HCT116 (cell line): ENCODE measurements around the gene NCF4. TPM values are rescaled to one million over a fixed set of nuclear protein-coding genes. Genes with fewer than 3 reads are reported as not detected.

Experiments used
- ATAC-seq: fragments of 200-7000 bp; cut with Tn5 transposase; 2 replicates; pipeline ENCODE4 v1.9.1; 2020; ENCODE audit warnings: mild to moderate bottlenecking, moderate library complexity
- BruUV-seq: library from RNA; stranded (reverse); fragments of 400-500 nt; replicated peaks from 2 replicates; lab custom pipeline; 2021; lab: Mats Ljungman, UMichigan
- CTCF ChIA-PET: fragments of 300-600 bp; sonication (Branson Sonifier 250); formaldehyde crosslinking; loops from one replicate; lab custom pipeline; 2021; ENCODE audit warnings: antibody characterized with exemption; lab: Charles Lee
- POLR2A ChIA-PET: fragments of 300-600, 350-600 bp; sonication (Branson Sonifier 250); formaldehyde crosslinking; loops from one replicate; lab custom pipeline; 2021; ENCODE audit warnings: antibody characterized with exemption; lab: Charles Lee
- RAD21 ChIA-PET, 2 experiments: fragments of 300-600 bp; sonication (Branson Sonifier 250); formaldehyde crosslinking; loops; one replicate each; lab custom pipeline; 2023; ENCODE audit warnings: low total read pairs in 2 of 2; ENCODE audit not compliant: uncharacterized antibody in 2 of 2, unreplicated experiment in 2 of 2, low non-redundant PET in 1 of 2; lab: Charles Lee
- DNase-seq: peaks from one replicate; pipeline ENCODE4 v3.0.0-alpha.2; 2010; ENCODE audit warnings: low read depth, low spot score
- H2AFZ ChIP-seq: fragments of 200-600 bp; shearing (Covaris generic), sonication (generic); 2 replicates; pipeline ENCODE4 v1.6.1; 2017; ENCODE audit warnings: low read depth, mixed run types, mixed read lengths, antibody characterized with exemption, low read length; ENCODE audit not compliant: poor library complexity, severe bottlenecking
- H3K27ac ChIP-seq: 2 replicates; pipeline ENCODE4 v1.5.1; 2012; ENCODE audit warnings: low read depth, low read length
- H3K27me3 ChIP-seq: fragments of 200-600 bp; sonication (generic); 2 replicates; pipeline ENCODE4 v1.6.1; 2016; ENCODE audit warnings: mixed run types, low read length, mixed read lengths; ENCODE audit not compliant: insufficient read depth
- H3K36me3 ChIP-seq, 2 experiments: fragments of 200-500 bp in 1 of 2; fragments of 200-600 bp in 1 of 2; sonication (Bioruptor generic) in 1 of 2; sonication (generic) in 1 of 2; 2 replicates each; pipeline versions ENCODE4 v1.5.1 to v1.6.1; 2014 to 2016; ENCODE audit warnings: low read length in 2 of 2, inconsistent platforms in 1 of 2, mixed read lengths in 1 of 2, mixed run types in 1 of 2; ENCODE audit not compliant: insufficient read depth in 2 of 2, control insufficient read depth in 1 of 2
- H3K4me1 ChIP-seq, 2 experiments: fragments of 200-600 bp in 1 of 2; sonication (generic) in 1 of 2; 2 replicates each; pipeline versions ENCODE4 v1.5.1 to v1.6.1; 2012 to 2017; ENCODE audit warnings: low read length in 2 of 2, inconsistent platforms in 1 of 2, mild to moderate bottlenecking in 1 of 2, mixed read lengths in 1 of 2, mixed run types in 1 of 2, moderate library complexity in 1 of 2; ENCODE audit not compliant: insufficient read depth in 2 of 2, control insufficient read depth in 1 of 2
- H3K4me2 ChIP-seq: fragments of 200-600 bp; sonication (generic); 2 replicates; pipeline ENCODE4 v1.6.1; 2017; ENCODE audit warnings: mixed run types, low read length, mixed read lengths
- H3K4me3 ChIP-seq, 2 experiments: fragments of 200-600 bp in 1 of 2; sonication (generic) in 1 of 2; replicated peaks in 1 of 2; 2 replicates each; pipeline ENCODE4 v1.5.1; 2011 to 2016; ENCODE audit warnings: low read length in 2 of 2, control low read depth in 1 of 2, low read depth in 1 of 2, mild to moderate bottlenecking in 1 of 2, mixed read lengths in 1 of 2, mixed run types in 1 of 2
- H3K79me2 ChIP-seq: fragments of 200-600 bp; sonication (generic); 2 replicates; pipeline ENCODE4 v1.6.1; 2017; ENCODE audit warnings: mild to moderate bottlenecking, mixed run types, low read length, moderate library complexity, mixed read lengths; ENCODE audit not compliant: insufficient read depth
- H3K9ac ChIP-seq: fragments of 200-600 bp; sonication (generic); 2 replicates; pipeline ENCODE4 v1.6.1; 2016; ENCODE audit warnings: low read length, mixed read lengths
- H3K9me2 ChIP-seq: fragments of 200-600 bp; sonication (generic), shearing (Covaris generic); 2 replicates; pipeline ENCODE4 v1.6.1; 2017; ENCODE audit warnings: mixed run types, mild to moderate bottlenecking, moderate library complexity; ENCODE audit not compliant: insufficient read depth
- H3K9me3 ChIP-seq, 2 experiments: fragments of 200-500 bp in 1 of 2; fragments of 200-600 bp in 1 of 2; sonication (Bioruptor generic) in 1 of 2; sonication (generic) in 1 of 2; 2 replicates each; pipeline ENCODE4 v1.6.1; 2014 to 2017; ENCODE audit warnings: low read length in 2 of 2, mixed read lengths in 2 of 2, inconsistent platforms in 1 of 2, low read depth in 1 of 2, mild to moderate bottlenecking in 1 of 2, mixed run types in 1 of 2, moderate library complexity in 1 of 2; ENCODE audit not compliant: control insufficient read depth in 1 of 2, insufficient read depth in 1 of 2
- H4K20me1 ChIP-seq: fragments of 200-600 bp; sonication (generic), shearing (Covaris generic); 2 replicates; pipeline ENCODE4 v1.6.1; 2017; ENCODE audit warnings: mixed run types, mild to moderate bottlenecking, moderate library complexity; ENCODE audit not compliant: insufficient read depth
- CTCF ChIP-seq, 3 experiments: fragments of 200-600 bp in 1 of 3; sonication (generic) in 1 of 3; IDR thresholded peaks in 2 of 3; conservative IDR thresholded peaks in 1 of 3; 2 replicates each; pipeline ENCODE4 v1.5.1; 2012 to 2017; ENCODE audit warnings: low read depth in 2 of 3, low read length in 2 of 3, antibody characterized with exemption in 1 of 3, borderline replicate concordance in 1 of 3, control low read depth in 1 of 3, mild to moderate bottlenecking in 1 of 3, mixed read lengths in 1 of 3, mixed run types in 1 of 3, moderate library complexity in 1 of 3; ENCODE audit not compliant: insufficient read depth in 1 of 3
- FOSL1 ChIP-seq: IDR thresholded peaks from 2 replicates; pipeline ENCODE4 v1.6.1; 2012; ENCODE audit warnings: low read depth
- JUND ChIP-seq: IDR thresholded peaks from 2 replicates; pipeline ENCODE4 v1.6.1; 2012
- POLR2AphosphoS5 ChIP-seq: IDR thresholded peaks from 2 replicates; pipeline ENCODE4 v1.6.1; 2011; ENCODE audit warnings: mild to moderate bottlenecking, low read depth, low read length, moderate library complexity
- REST ChIP-seq: IDR thresholded peaks from 2 replicates; pipeline ENCODE4 v1.6.1; 2012; ENCODE audit warnings: low read depth
- SRF ChIP-seq: IDR thresholded peaks from 2 replicates; pipeline ENCODE4 v1.6.1; 2012; ENCODE audit warnings: low read depth
- TCF7L2 ChIP-seq: IDR thresholded peaks from 2 replicates; pipeline ENCODE4 v1.7.0; 2011; ENCODE audit warnings: borderline replicate concordance, inconsistent platforms; ENCODE audit not compliant: insufficient read depth, insufficient read length; ENCODE audit errors: extremely low read depth
- YY1 ChIP-seq: IDR thresholded peaks from 2 replicates; pipeline ENCODE4 v1.6.1; 2011; ENCODE audit warnings: low read length, low read depth, moderate library complexity, mild to moderate bottlenecking; ENCODE audit not compliant: insufficient replicate concordance; ENCODE audit errors: extremely low read depth
- ZFX ChIP-seq: fragments of 450-650 bp; IDR thresholded peaks from 2 replicates; pipeline ENCODE4 v1.6.1; 2017
- intact Hi-C: fragments of 100-400 bp; cut with micrococcal nuclease; formaldehyde crosslinking; loops from 2 replicates; pipeline ENCODE4 v1.10.0; 2022
- total RNA-seq: library from RNA; stranded (reverse); gene quantifications from one replicate; pipeline ENCODE4 v1.2.1, GENCODE V29; 2021; ENCODE audit not compliant: unreplicated experiment
- TF ChIP-seq, protein P1 (sequence below): IDR thresholded peaks from 2 replicates; pipeline ENCODE4 v1.6.1; 2012
- TF ChIP-seq, protein P2 (sequence below): IDR thresholded peaks from 2 replicates; pipeline ENCODE4 v1.6.1; 2011; ENCODE audit warnings: mild to moderate bottlenecking, low read length, moderate library complexity; ENCODE audit not compliant: insufficient replicate concordance; ENCODE audit errors: extremely low read depth

Gene NCF4
- total RNA-seq, 1 experiment from 2014 or later = 0.37 TPM

GRCh38 chr22:36902143-36902926 is 41.5 kb downstream of the NCF4 start:
- H3K36me3 ChIP-seq = no peaks in the 10 kb centered on the region
- peaks cover 9% of the 10 kb centered on the region for H3K27me3 ChIP-seq
- no peak overlapping the region for H3K9ac ChIP-seq
- POLR2A ChIA-PET = no interaction called here
- intact Hi-C loops = no loop called here
- H3K9me2 ChIP-seq = no peaks in the 10 kb centered on the region
- DNase-seq (no peak), ATAC-seq (no peak)
- no peaks in the 10 kb centered on the region for H4K20me1 ChIP-seq
- no peak overlapping the region for H3K4me3 ChIP-seq
- RAD21 ChIA-PET = no interaction called here
- H3K79me2 ChIP-seq = no peaks in the 10 kb centered on the region
- no peaks in the 10 kb centered on the region for H3K4me1 ChIP-seq
- H2AFZ ChIP-seq = no peak overlapping the region
- no peaks in the 10 kb centered on the region; a peak in 1 of 4 replicates for H3K9me3 ChIP-seq
- H3K27ac ChIP-seq = no peak overlapping the region
- no TSS peak for BruUV-seq
- TF ChIP-seq ZFX = no peak
- TF ChIP-seq TCF7L2 = no peak
- no peak for TF ChIP-seq SRF
- TF ChIP-seq JUND = no peak
- TF ChIP-seq, protein P1, sequence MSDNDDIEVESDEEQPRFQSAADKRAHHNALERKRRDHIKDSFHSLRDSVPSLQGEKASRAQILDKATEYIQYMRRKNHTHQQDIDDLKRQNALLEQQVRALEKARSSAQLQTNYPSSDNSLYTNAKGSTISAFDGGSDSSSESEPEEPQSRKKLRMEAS = no peak
- TF ChIP-seq REST = no peak
- no peak for TF ChIP-seq CTCF (IDR thresholded peaks at IDR 0.05 in 2 of 3, conservative IDR thresholded peaks at IDR 0.05 in 1 of 3; ENCODE audit: borderline replicate concordance in 1 of 3, insufficient read depth in 1 of 3, low read depth in 2 of 3, low read length in 2 of 3)
- no peak for TF ChIP-seq FOSL1
- TF ChIP-seq YY1 = no peak
- TF ChIP-seq, protein P2, sequence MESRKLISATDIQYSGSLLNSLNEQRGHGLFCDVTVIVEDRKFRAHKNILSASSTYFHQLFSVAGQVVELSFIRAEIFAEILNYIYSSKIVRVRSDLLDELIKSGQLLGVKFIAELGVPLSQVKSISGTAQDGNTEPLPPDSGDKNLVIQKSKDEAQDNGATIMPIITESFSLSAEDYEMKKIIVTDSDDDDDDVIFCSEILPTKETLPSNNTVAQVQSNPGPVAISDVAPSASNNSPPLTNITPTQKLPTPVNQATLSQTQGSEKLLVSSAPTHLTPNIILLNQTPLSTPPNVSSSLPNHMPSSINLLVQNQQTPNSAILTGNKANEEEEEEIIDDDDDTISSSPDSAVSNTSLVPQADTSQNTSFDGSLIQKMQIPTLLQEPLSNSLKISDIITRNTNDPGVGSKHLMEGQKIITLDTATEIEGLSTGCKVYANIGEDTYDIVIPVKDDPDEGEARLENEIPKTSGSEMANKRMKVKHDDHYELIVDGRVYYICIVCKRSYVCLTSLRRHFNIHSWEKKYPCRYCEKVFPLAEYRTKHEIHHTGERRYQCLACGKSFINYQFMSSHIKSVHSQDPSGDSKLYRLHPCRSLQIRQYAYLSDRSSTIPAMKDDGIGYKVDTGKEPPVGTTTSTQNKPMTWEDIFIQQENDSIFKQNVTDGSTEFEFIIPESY = no peak
- no peak for TF ChIP-seq POLR2AphosphoS5
- no peak overlapping the region for H3K4me2 ChIP-seq
- CTCF ChIA-PET = no interaction called here
